Activated CD8-positive, alpha-beta memory T cell treated with anti-CD3 and anti-CD28 coated beads, Interleukin-2, amount 10 ng/mL, durations not matched to agents 7 days and 5 days (primary cell): ENCODE measurements around the gene PRKAR1B. TPM values are rescaled to one million over a fixed set of nuclear protein-coding genes. Genes with fewer than 3 reads are reported as not detected.
"Not testable (repeated sequence)": the region's sequence is repeated elsewhere in the genome, so short reads cannot be mapped to it uniquely, and the experiment has no call there.

ENCODE experiments used
- ATAC-seq: fragments of 150-1000 bp; cut with Tn5 transposase; one replicate; pipeline ENCODE4 v1.10.0; 2021; ENCODE audit warnings: moderate library complexity
- CTCF ChIA-PET: fragments of 350-600 bp; sonication (Branson Sonifier 250); formaldehyde crosslinking; loops from one replicate; lab custom pipeline; 2021; ENCODE audit warnings: antibody characterized with exemption; lab: Charles Lee
- DNase-seq: peaks from one replicate; pipeline ENCODE4 v3.0.0-alpha.2; 2020
- H3K27ac Mint-ChIP-seq: one replicate; pipeline ENCODE4 v1.8.0; 2021; ENCODE audit warnings: mild to moderate bottlenecking, mixed read lengths
- H3K27me3 Mint-ChIP-seq: one replicate; pipeline ENCODE4 v1.8.0; 2021; ENCODE audit warnings: mixed read lengths
- H3K36me3 Mint-ChIP-seq: one replicate; pipeline ENCODE4 v1.8.0; 2021; ENCODE audit warnings: mild to moderate bottlenecking, mixed read lengths
- H3K4me1 Mint-ChIP-seq: one replicate; pipeline ENCODE4 v1.8.0; 2021; ENCODE audit warnings: mixed read lengths
- H3K4me3 Mint-ChIP-seq: one replicate; pipeline ENCODE4 v1.8.0; 2021; ENCODE audit warnings: mild to moderate bottlenecking, moderate library complexity, mixed read lengths
- H3K9me3 Mint-ChIP-seq: one replicate; pipeline ENCODE4 v1.8.0; 2022; ENCODE audit warnings: low read depth, mixed read lengths
- total RNA-seq, 2 experiments: library from RNA; stranded (reverse); gene quantifications; one replicate each; pipeline ENCODE4 v1.2.3, GENCODE V29; 2021

Gene PRKAR1B
- total RNA-seq, 2 experiments from 2014 or later, result 22.6 to 25.0 TPM

DNA sequence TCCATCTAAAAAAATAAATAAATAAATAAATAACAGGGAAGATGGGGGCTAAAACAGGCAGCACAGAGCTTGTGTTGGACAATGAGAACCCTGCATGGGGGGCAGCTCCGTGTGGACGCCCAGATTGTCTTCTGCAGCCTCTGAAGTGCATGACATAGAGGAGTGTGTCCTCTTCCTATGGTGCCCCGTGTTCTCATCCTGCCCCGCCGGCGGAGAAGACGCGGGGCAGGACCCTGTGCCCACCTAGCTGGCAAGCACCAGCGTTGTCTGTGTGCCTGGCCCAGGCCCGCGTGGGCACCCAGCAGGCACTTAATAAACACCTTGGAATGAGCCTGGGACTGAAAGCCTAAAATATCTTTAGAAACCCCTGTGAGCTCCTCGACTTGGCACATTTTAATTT is 89.3 kb downstream of the PRKAR1B start:
- CTCF ChIA-PET, result interaction anchor here (1.1 kb wide), 1 partner anchor 305 kb away, joined by 3 read pairs; no protein-coding TSS in a partner anchor

DNA sequence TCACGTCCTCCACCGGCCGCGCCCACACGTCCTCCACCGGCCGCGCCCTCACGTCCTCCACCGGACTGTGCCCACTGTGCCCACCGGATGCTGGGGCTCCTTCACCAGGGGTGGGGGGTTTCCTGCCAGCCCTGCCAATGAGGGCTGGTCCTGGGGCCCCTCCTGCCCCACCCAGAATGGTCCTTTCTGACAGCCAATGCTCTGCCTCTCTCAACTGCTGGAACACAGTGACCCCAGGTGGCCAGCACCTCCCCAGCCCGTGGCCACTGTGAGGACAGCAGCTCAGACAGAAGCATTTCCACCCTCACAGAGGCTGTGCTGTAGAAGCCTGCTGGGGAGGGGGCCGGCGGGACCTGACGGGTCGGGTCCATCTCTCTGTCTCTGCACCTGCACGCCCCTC is 90.7 kb downstream of the PRKAR1B start:
- H3K36me3 Mint-ChIP-seq, result peaks cover 2% of the 10 kb centered on the region
- H3K4me3 Mint-ChIP-seq, result no peak overlapping the region
- peaks cover 9% of the 10 kb centered on the region for H3K4me1 Mint-ChIP-seq
- CTCF ChIA-PET, result interaction anchor here (0.6 to 1.5 kb wide), 3 partner anchors 56 to 304 kb away, joined by 3 read pairs; no protein-coding TSS in a partner anchor
- DNase-seq, result peak; percentile 60
- H3K27me3 Mint-ChIP-seq, result no peaks in the 10 kb centered on the region
- H3K27ac Mint-ChIP-seq, result no peak overlapping the region
- ATAC-seq, result peak; percentile 60
- H3K9me3 Mint-ChIP-seq, result no peaks in the 10 kb centered on the region

More for the DNA sequence above, 89.3 kb downstream of the PRKAR1B start:
- DNase-seq (no peak), ATAC-seq (no peak)
- Mint-ChIP-seq H3K27ac (no peak overlapping the region), H3K36me3 (peaks cover 4% of the 10 kb centered on the region), H3K27me3 (no peaks in the 10 kb centered on the region), H3K9me3 (no peaks in the 10 kb centered on the region), H3K4me3 (no peak overlapping the region), H3K4me1 (peaks cover 9% of the 10 kb centered on the region)

DNA sequence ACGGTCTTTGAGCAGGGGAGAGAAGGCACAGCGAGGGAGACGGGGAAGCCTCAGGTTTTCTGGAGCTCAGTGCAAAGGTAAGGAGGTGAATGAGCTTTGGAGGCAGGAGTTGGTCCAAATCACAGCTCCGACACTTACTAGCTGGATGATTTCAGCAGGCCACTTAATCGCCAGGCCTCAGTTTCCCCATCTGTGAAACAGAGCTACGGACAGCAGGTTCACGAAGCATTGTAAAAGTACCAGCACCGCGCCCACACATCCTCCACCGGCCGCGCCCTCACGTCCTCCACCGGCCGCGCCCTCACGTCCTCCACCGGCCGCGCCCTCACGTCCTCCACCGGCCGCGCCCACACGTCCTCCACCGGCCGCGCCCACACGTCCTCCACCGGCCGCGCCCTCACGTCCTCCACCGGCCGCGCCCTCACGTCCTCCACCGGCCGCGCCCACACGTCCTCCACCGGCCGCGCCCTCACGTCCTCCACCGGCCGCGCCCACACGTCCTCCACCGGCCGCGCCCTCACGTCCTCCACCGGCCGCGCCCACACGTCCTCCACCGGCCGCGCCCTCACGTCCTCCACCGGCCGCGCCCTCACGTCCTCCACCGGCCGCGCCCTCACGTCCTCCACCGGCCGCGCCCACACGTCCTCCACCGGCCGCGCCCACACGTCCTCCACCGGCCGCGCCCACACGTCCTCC is 91.2 kb downstream of the PRKAR1B start:
- not testable (repeated sequence) for H3K9me3 Mint-ChIP-seq, H3K27ac Mint-ChIP-seq, H3K36me3 Mint-ChIP-seq, DNase-seq, ATAC-seq, H3K4me1 Mint-ChIP-seq, H3K4me3 Mint-ChIP-seq, H3K27me3 Mint-ChIP-seq
- CTCF ChIA-PET, result interaction anchor here (0.6 to 1.5 kb wide), 3 partner anchors 55 to 304 kb away, joined by 3 read pairs; no protein-coding TSS in a partner anchor

DNA sequence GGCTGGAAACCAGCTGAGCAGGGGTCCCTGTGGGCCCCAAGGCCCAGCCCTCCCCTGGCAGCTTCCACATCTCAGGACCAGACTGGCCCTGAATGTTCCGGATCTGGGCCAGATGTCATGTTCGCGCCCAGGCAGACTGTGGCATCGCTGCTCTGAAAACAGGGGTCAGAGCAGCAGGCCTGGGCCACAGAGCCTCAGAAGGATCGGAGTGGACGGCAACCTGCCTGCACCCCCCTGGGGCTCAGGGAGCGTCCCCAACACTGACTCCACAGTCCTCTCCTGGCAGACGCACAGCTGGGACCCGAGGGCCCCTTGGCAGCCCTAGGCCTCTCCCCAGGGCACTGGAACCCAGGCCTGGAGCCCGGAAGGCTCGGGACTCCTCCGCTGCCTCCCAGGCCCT is 91.9 kb downstream of the PRKAR1B start:
- Mint-ChIP-seq H3K4me1 (peaks cover 4% of the 10 kb centered on the region), H3K4me3 (no peak overlapping the region), H3K36me3 (peaks cover 2% of the 10 kb centered on the region), H3K27me3 (no peaks in the 10 kb centered on the region), H3K9me3 (no peaks in the 10 kb centered on the region), H3K27ac (no peak overlapping the region)
- ATAC-seq (no peak), DNase-seq (no peak)
- CTCF ChIA-PET, result interaction anchor here (0.5 kb wide), 1 partner anchor 90 kb away, joined by 4 read pairs; no protein-coding TSS in a partner anchor

DNA sequence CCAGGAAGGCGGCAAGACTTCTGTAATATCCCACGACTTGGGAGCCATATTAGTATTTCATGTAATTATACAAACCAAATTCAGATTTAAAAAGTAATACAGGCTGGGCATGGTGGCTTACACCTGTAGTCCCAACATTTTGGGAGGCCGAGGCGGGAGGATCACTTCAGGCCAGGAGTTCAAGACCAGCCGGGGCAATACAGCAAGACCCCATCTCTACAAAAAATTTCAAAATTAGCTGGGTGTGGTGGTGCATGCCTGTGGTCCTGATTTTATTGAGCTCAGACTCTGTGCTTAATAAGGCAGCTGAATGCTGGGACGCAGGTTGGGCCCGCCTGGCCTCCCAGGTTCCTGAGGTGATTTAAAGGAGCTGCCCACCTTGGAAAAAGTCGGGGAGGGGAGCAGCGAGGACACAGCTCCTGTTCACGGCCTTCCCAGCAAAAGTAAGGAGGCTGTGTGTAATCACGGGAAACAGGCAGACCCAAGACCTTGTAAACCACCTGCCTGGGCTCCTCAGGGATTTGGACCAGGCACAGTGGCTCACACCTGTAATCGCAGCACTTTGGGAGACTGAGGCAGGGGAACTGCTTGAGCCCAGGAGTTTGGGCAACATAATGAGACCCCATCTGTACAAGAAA is 93.6 kb downstream of the PRKAR1B start:
- DNase-seq (no peak), ATAC-seq (no peak)
- no peaks in the 10 kb centered on the region for H3K4me1 Mint-ChIP-seq
- no peaks in the 10 kb centered on the region for H3K36me3 Mint-ChIP-seq
- no peak overlapping the region for H3K4me3 Mint-ChIP-seq
- no peaks in the 10 kb centered on the region for H3K27me3 Mint-ChIP-seq
- CTCF ChIA-PET, result no interaction called here
- H3K27ac Mint-ChIP-seq, result no peak overlapping the region
- no peaks in the 10 kb centered on the region for H3K9me3 Mint-ChIP-seq

DNA sequence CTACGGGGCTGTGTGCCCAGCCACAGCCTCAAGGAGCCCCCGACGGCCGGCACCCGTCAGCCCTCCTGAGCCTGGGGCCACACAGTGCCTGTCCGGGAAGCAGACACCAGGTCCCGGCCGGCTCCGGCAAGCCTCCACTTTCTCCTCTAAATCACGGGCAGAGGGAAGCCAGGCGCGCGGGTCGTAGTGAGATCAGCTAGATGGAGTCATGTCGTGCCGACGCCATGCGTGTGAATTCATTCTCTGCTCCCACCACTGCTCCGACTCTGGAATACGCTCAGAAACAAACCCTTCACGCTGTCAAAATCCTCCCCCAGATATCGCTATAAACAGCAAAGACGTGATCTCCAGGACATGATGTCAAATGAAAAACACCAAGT is 94.3 kb downstream of the PRKAR1B start:
- Mint-ChIP-seq H3K9me3 (no peaks in the 10 kb centered on the region), H3K36me3 (peaks cover 3% of the 10 kb centered on the region), H3K4me3 (no peak overlapping the region), H3K27ac (no peak overlapping the region), H3K4me1 (no peaks in the 10 kb centered on the region), H3K27me3 (no peaks in the 10 kb centered on the region)
- no peak for DNase-seq
- no peak for ATAC-seq
- CTCF ChIA-PET, result no interaction called here

DNA sequence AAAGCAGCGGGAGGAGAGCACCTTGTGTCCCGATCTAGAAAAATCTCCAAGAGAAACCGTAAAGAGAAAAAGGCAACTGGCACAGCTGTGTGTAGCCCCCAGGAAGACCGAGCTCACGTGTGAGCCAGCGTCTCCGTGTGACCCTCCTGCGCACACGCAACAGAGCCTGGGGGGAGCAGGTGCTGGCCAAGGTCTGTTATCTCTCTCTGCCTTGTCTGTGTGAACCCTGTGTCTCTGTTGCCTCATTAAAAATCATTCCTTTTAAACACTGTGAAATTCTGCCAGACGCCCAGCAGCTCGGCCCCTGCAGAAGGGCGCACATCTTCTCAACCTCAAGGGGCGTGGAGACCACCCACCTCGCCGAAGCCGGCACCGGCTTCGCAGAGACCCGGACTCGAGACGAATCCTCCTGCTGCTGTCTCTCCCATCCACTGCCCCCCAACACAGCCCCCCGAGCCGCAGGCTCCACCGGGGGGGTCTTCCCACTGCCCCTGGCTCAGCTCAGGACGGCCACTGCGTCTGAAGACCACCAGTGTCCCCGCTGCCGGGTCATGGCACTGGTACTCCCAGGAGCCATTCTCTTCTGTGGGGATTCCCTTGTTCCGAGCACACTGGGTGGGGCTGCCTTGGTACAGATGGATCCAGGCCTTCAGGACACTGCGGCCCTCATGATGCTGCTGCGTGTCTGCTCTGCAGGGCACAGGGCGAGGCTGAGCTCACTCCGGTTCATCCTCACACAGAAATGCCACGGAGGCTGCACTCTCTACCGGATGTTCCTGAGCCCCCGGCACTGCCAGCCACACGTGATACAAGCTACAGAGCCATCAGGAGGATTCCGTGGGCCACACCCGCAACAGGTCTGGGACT is 94.9 kb downstream of the PRKAR1B start:
- Mint-ChIP-seq H3K4me3 (no peak overlapping the region), H3K4me1 (no peaks in the 10 kb centered on the region), H3K36me3 (peaks cover 5% of the 10 kb centered on the region), H3K27ac (no peak overlapping the region), H3K9me3 (no peaks in the 10 kb centered on the region), H3K27me3 (no peaks in the 10 kb centered on the region)
- CTCF ChIA-PET, result no interaction called here
- DNase-seq (no peak), ATAC-seq (no peak)

DNA sequence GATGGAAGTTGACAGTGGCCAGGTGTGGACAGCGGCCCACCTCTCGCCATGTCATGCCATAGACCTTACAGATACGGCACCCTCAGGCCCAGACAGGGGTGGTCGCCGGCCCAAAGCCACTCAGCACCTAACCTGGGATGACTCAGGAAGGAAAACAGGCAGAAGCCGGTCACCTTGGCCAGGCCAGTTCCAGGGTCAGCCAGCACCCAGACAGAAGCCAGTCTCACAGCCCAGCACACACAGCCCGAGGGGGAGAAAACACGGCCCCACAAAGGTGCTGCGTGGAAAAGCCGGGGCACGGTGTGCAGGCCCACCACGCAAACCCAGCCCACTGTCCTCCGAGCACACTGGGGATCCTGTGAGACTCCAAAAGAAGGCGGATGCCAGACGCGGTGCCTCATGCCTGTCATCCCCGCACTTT is 95.8 kb downstream of the PRKAR1B start:
- H3K4me3 Mint-ChIP-seq, result no peak overlapping the region
- no peak overlapping the region for H3K27ac Mint-ChIP-seq
- DNase-seq, result no peak
- CTCF ChIA-PET, result no interaction called here
- H3K9me3 Mint-ChIP-seq, result no peaks in the 10 kb centered on the region
- ATAC-seq, result no peak
- no peaks in the 10 kb centered on the region for H3K27me3 Mint-ChIP-seq
- H3K36me3 Mint-ChIP-seq, result peaks cover 5% of the 10 kb centered on the region
- no peaks in the 10 kb centered on the region for H3K4me1 Mint-ChIP-seq

DNA sequence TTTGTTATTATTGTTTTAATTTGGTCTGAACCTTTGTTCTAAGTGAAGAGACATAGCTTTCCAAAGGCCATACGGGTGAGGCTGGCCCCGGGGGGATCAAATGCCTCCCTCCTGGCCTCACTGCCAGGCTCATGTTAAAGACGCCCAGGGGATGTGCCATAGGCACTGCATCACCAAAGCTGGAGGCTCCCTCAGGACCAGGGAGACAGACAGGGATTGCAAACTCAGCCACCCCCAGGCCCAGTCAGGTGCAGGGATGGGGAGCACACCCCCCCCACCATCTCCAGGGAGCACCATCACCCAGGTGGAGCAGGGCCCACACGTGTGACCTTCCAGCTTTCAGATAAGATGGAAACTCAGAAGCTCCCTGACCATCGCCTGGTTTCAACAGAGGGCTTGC is 96.5 kb downstream of the PRKAR1B start:
- Mint-ChIP-seq H3K4me3 (no peak overlapping the region), H3K36me3 (peaks cover 7% of the 10 kb centered on the region), H3K9me3 (peaks cover 3% of the 10 kb centered on the region), H3K27ac (no peak overlapping the region), H3K4me1 (no peaks in the 10 kb centered on the region), H3K27me3 (no peaks in the 10 kb centered on the region)
- ATAC-seq (no peak), DNase-seq (no peak)
- CTCF ChIA-PET, result interaction anchor here (0.9 kb wide), 1 partner anchor 297 kb away, joined by 3 read pairs; no protein-coding TSS in a partner anchor

DNA sequence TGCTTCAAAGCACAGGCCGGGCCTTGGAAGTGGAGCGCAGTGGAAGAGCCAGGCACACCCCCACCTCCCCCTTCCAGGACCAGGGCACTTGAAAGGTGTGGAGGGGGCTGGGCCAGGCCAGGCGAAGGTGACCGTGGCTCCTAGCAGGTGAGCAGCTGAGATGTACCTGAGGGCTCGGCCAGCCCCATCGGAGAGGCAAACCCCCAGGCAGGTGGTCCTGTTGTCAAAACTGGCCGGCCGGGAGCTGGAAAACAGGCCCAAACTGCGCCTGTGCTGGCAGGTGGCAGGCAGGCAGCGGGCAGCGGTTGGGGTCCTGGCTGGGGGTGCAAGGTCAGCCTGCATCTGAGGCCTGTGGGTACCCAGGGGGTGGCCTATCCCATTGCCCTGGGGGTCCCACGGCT is 97.0 kb downstream of the PRKAR1B start:
- Mint-ChIP-seq H3K4me1 (no peaks in the 10 kb centered on the region), H3K27ac (no peak overlapping the region), H3K27me3 (no peaks in the 10 kb centered on the region), H3K36me3 (peaks cover 10% of the 10 kb centered on the region), H3K9me3 (peaks cover 3% of the 10 kb centered on the region), H3K4me3 (no peak overlapping the region)
- DNase-seq, result no peak
- CTCF ChIA-PET, result interaction anchor here (0.9 kb wide), 1 partner anchor 297 kb away, joined by 3 read pairs; no protein-coding TSS in a partner anchor
- ATAC-seq, result no peak

DNA sequence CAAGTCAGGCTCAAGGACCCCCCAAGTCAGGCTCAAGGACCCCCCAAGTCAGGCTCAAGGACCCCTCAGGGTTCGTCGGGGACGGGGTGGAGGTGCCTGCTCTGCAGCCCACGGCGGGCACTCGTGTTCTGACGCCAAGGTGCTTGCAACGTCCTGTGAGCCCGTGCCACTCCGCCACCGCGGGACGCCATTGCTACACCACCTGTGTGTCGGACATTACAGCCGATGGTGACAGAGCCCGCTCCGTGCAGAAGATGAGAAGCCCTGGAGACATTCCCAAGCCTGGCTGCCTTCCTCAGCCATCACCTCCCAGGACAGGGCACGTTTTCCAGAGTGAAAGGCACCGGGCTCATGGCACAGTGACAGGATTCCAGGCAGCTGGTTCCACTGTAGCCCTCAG is 98.3 kb downstream of the PRKAR1B start:
- H3K4me3 Mint-ChIP-seq, result no peak overlapping the region
- CTCF ChIA-PET, result no interaction called here
- no peak for DNase-seq

DNA sequence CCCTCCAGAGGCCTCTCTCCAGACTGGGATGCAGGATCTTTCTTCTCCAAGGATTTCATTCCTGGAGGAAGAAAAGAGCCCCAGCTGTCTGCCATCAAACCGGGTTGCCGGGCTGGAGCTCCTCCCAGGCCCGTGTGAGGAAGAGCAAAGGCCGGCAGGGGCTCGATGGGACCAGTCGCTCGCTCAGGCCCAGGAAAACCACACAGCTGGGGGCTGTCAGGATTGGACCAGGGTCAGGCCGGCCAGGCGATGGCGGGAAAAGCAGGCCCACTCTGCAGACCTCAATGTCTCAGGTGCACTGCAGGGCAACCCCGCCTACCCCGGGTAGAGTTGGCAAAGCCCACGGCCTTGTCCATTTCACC is 98.7 kb downstream of the PRKAR1B start:
- CTCF ChIA-PET, result no interaction called here
- ATAC-seq, result no peak
- no peaks in the 10 kb centered on the region for H3K4me1 Mint-ChIP-seq

More for the DNA sequence above, 98.3 kb downstream of the PRKAR1B start:
- H3K4me1 Mint-ChIP-seq, result no peaks in the 10 kb centered on the region
- ATAC-seq, result no peak
- peaks cover 11% of the 10 kb centered on the region for H3K9me3 Mint-ChIP-seq
- peaks cover 19% of the 10 kb centered on the region for H3K36me3 Mint-ChIP-seq
- H3K27me3 Mint-ChIP-seq, result no peaks in the 10 kb centered on the region
- no peak overlapping the region for H3K27ac Mint-ChIP-seq

DNA sequence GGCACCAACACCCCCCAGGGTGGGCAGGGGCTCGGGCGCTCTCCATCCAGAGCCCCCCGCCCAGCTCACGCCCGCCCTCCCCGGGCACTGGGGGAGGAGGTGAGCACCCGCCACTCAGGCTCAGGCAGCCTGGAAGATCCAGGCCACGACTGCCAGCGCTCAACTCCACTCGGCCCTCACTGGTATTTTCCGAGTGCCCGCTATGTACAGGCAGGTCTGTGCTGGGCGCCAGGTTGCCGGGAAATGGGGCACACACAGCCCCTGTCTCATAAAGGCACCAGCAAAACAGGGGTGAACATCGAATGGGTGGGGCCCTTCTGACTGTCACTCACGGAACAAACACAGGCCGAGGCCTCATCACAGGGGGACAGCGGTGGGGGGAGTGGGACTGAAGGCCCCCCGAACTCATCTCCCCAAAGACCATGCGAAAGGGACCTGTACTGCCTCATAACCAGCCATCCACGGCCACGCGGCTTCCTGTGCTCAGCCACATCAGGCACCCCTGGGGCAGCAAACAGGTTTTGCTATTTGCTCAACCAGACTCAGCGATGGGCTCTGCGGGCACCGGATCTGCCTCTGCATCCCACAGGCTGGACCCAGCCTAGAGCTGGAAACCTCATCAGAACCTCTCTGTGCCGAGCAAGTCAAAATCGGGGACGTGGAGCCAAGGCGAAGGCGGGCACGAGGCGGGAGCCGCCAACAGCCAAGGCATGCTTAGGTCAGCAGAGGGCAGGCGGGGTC is 99.2 kb downstream of the PRKAR1B start:
- Mint-ChIP-seq H3K27ac (no peak overlapping the region), H3K36me3 (peaks cover 29% of the 10 kb centered on the region), H3K4me1 (no peaks in the 10 kb centered on the region), H3K27me3 (no peaks in the 10 kb centered on the region), H3K4me3 (no peak overlapping the region), H3K9me3 (peaks cover 18% of the 10 kb centered on the region)
- no peak for ATAC-seq
- DNase-seq, result no peak
- CTCF ChIA-PET, result no interaction called here

More for the DNA sequence above, 98.7 kb downstream of the PRKAR1B start:
- H3K9me3 Mint-ChIP-seq, result peaks cover 15% of the 10 kb centered on the region
- DNase-seq, result no peak
- H3K36me3 Mint-ChIP-seq, result peaks cover 23% of the 10 kb centered on the region
- H3K27ac Mint-ChIP-seq, result no peak overlapping the region
- H3K27me3 Mint-ChIP-seq, result no peaks in the 10 kb centered on the region
- H3K4me3 Mint-ChIP-seq, result no peak overlapping the region
